Measurements from ENCODE around the gene AQP9. TPM values are rescaled to one million over a fixed set of nuclear protein-coding genes. Genes with fewer than 3 reads are reported as not detected.

Gene AQP9
- total RNA-seq, 1 experiment from 2014 or later: not detected

DNA sequence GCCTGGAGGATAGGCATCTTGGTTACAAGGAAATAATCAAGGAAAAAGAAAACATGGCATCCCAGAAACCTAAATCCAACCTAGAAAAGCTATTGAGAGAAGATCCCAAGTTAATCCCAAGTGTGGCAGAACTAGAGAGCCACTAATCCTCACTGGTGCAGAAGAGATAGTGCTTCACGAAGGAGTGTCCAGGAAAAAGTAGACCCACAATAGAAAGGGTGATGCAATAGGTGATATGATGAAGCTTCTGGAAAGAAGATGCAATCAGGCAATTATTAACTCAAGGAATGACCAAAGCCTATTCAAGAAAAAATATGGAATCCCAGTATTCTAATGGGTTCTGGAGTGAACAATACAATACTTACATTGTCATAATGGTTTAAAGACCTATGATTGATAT lies 95.2 kb downstream of the AQP9 start:
- ATAC-seq (no peak), DNase-seq (ENCODE audit: low read depth, low spot score) (no peak)
- no peaks in the 10 kb centered on the region; the same call in 1 of the 2 replicates for H3K4me1 ChIP-seq (ENCODE audit: control insufficient read depth, insufficient read depth, low read length)
- H3K27ac ChIP-seq (ENCODE audit: low read length): no peak overlapping the region
- no peaks in the 10 kb centered on the region for H3K9me3 ChIP-seq (ENCODE audit: control insufficient read depth, insufficient read depth, low read depth, low read length)
- ChIA-PET POLR2A (no interaction called here), CTCF (no interaction called here)
- H3K27me3 ChIP-seq (ENCODE audit: control insufficient read depth, insufficient read depth, low read length): no peaks in the 10 kb centered on the region
- intact Hi-C loops (cut with micrococcal nuclease; ENCODE audit: unreplicated experiment) (loop anchor here (10.0 kb wide), 1 partner anchor 641 kb away; no protein-coding TSS in a partner anchor), in situ Hi-C loops (cut with HindIII; ENCODE audit: low pct_unique_long_range_greater_than_20kb, low sequenced_read_pairs) (no loop called here)
- H3K36me3 ChIP-seq (ENCODE audit: control insufficient read depth, insufficient read depth, low read length): no peaks in the 10 kb centered on the region
- TF ChIP-seq TCF7L2 (IDR thresholded peaks at IDR 0.05; ENCODE audit: low read depth, low read length) (no peak), SIN3A (IDR thresholded peaks at IDR 0.05; ENCODE audit: borderline replicate concordance, insufficient read depth, low read depth, low read length) (no peak), REST (IDR thresholded peaks at IDR 0.05; ENCODE audit: insufficient read depth in 1 of 2, low read depth in 2 of 2, low read length in 1 of 2) (no peak), POLR2AphosphoS5 (IDR thresholded peaks at IDR 0.05; ENCODE audit: low read depth, low read length) (no peak)
- TF ChIP-seq, protein P1, sequence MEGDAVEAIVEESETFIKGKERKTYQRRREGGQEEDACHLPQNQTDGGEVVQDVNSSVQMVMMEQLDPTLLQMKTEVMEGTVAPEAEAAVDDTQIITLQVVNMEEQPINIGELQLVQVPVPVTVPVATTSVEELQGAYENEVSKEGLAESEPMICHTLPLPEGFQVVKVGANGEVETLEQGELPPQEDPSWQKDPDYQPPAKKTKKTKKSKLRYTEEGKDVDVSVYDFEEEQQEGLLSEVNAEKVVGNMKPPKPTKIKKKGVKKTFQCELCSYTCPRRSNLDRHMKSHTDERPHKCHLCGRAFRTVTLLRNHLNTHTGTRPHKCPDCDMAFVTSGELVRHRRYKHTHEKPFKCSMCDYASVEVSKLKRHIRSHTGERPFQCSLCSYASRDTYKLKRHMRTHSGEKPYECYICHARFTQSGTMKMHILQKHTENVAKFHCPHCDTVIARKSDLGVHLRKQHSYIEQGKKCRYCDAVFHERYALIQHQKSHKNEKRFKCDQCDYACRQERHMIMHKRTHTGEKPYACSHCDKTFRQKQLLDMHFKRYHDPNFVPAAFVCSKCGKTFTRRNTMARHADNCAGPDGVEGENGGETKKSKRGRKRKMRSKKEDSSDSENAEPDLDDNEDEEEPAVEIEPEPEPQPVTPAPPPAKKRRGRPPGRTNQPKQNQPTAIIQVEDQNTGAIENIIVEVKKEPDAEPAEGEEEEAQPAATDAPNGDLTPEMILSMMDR (IDR thresholded peaks at IDR 0.05): no peak
- no TSS peak for BruUV-seq (replicated peaks)
- H3K4me3 ChIP-seq (ENCODE audit: low read depth in 2 of 2, low read length in 2 of 2): no peak overlapping the region

Other genes starting within 250 kb of the AQP9 start
- 0.98 TPM for gene ALDH1A2, start 72.7 kb upstream of the AQP9 start, total RNA-seq (2021; ENCODE audit: unreplicated experiment)

Measured in Panc1 (cell line).